HG02588 (cell line): ENCODE data around the gene BRD1.
A peak's percentile ranks its signal among the peaks of the same experiment; 100 is the strongest.
"Not testable (repeated sequence)": the region's sequence is repeated elsewhere in the genome, so short reads cannot be mapped to it uniquely, and the experiment has no call there.

ENCODE experiments used
- ATAC-seq: cut with Tn5 transposase; IDR thresholded peaks from one replicate; pipeline ENCODE4 v1.9.1; 2021; ENCODE audit warnings: mild to moderate bottlenecking, moderate library complexity; ENCODE audit not compliant: unreplicated experiment

BRD1 gene

GRCh38 chr22:49853981-49854831 lies 26.5 kb upstream of the BRD1 start:
- peak; percentile 10 for ATAC-seq

DNA sequence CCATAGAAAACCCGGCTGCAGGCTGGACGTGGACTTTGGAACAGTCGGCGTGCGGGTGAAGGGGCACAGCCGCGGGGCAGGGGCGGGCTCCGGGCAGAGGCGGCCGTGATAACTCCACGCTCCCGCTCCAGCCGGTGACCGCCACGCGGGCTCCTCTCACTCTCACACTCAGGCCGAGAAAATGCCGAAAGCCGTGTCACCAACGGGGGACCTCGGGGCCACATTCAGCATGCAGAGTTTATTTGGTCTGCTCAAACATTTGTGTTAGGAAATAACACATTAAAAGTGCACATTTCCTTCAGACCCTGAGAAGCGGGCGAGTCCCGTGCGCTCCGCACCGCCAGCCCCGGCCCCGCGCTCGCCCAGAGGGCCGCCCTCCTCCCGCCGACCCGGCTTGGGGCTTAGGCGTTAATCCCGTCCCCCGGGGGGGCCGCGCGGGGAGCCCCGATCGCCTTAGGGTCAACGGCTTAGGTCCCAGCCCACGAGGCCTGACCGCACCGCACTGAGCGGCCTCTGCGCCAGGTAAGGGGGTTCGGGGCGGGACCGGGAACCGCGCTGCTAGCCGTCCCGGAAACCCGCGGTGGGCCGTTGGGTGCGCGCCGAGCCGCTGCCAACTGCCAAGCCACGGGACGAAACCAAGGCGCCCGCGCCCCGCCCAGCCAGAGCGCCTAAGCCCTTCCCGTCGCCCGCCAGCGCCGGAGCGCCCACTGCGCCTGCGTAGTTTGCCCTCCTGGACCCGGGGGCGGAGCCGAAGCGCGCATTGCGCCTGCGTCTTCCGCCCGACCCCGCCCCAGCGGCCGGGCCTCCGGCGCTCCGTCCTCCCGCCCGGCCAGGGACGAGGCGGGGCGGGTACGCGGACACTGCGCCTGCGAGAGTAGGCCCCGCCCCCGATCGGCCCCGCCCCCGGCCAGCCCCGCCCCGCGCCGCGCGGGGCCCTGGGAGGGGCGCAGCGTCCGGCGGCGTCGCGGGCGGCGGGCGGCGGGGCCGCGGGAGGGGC lies 25.5 kb upstream of the BRD1 start, which contains the start of gene ZBED4:
TSS of gene ZBED4 (plus strand) at position 947 of the 997 bp plus-strand sequence. CDS start 29,819 bp downstream, outside the sequence.
- peak; percentile 69 for ATAC-seq

DNA sequence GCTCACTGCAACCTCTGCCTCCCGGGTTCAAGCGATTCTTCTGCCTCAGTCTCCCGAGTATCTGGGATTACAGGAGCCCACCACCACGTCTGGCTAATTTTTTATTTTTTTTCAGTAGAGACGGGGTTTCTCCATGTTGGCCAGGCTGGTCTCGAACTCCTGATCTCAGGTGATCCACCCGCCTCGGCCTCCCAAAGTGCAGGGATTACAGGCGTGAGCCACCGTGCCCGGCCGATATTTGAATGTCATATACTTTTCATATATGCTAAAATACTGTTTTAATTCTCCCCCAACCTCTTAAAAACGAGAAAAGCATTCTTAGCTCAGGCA lies 24.9 kb upstream of the BRD1 start:
- ATAC-seq, result not testable (repeated sequence)

GRCh38 chr22:49850959-49851802 lies 23.5 kb upstream of the BRD1 start:
- ATAC-seq, result no peak

- ATAC-seq, result no peak
Observed at GRCh38 chr22:49850021-49850911, 22.6 kb upstream of the BRD1 start.

- no peak for ATAC-seq
Observed at GRCh38 chr22:49849161-49850020, 21.7 kb upstream of the BRD1 start.

- no peak for ATAC-seq
Observed at GRCh38 chr22:49848690-49849160, 21.1 kb upstream of the BRD1 start.

GRCh38 chr22:49847751-49848689 lies 20.3 kb upstream of the BRD1 start:
- ATAC-seq, result no peak

- ATAC-seq, result no peak
Observed at GRCh38 chr22:49845666-49846459, 18.2 kb upstream of the BRD1 start.

DNA sequence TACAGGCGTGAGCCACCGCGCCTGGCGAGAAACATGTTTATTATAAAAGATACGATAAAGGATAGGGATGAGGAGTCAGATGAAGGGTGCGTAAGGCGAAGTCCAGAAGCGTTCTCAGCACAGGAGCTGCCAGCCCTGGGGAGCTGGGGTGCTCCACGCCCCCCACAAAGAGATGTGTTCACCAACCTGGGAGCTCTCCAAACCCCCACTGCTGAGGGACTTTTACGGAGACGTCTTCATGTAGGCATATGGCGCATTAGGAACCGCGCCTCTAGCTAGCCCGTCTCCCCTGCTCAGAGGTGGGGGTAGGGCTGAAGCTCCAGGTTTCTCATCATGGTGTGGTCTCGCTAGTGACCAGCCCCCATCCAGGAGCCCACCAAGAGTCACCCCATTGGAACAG lies 17.6 kb upstream of the BRD1 start:
- no peak for ATAC-seq

GRCh38 chr22:49838771-49839717 lies 11.4 kb upstream of the BRD1 start:
- no peak for ATAC-seq

DNA sequence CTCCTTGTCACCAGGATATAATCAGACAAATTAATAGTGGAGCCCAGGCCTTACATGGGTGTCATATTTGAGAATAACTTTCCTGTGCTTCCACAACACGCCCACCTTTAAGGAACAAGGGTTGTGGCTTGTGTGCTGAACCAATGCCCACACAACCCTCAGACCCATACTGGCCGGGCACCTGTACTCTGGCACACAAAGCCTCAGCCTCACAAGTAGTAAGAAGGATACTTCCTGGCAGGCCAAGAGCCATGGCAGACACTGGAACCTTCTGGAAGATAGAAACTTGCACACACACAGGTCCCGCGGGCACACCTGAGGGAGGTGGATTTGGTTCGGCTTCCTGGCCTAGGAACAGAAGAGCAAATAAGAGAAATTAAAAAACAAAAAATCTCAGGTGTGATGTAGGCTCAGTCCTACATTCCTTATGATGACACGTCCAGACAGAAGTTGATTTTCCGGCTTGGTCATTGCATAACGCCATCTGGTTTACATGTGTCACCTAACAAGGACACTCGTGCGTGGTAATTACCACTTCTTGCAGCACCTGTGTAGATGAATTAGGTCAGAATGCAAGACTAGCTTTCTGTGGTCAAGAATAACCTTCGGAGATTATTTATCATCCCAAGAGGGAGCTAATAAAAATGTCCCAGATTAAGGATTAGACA lies 5.8 kb upstream of the BRD1 start:
- ATAC-seq, result no peak

GRCh38 chr22:49829044-49829853 lies 1.6 kb upstream of the BRD1 start:
- ATAC-seq, result no peak

- ATAC-seq, result no peak
Observed at GRCh38 chr22:49828599-49828965, 909 bp upstream of the BRD1 start.
